GM12865 (cell line): ENCODE measurements around the gene DTX1.

Experiments
- DNase-seq: peaks from one replicate; pipeline ENCODE4 v3.0.0; 2010; ENCODE audit warnings: low read depth
- H3K4me3 ChIP-seq: 2 replicates; pipeline ENCODE4 v1.5.1; 2011; ENCODE audit warnings: mild to moderate bottlenecking, low read depth, low read length, control low read depth
- CTCF ChIP-seq: IDR thresholded peaks from 2 replicates; pipeline ENCODE4 v1.5.1; 2011; ENCODE audit warnings: low read length, control low read depth, low read depth, inconsistent platforms; ENCODE audit not compliant: insufficient read depth; ENCODE audit errors: missing control alignments

Gene DTX1

GRCh38 chr12:113054948-113055486 is 1.5 kb upstream of the DTX1 start:
- no peak overlapping the region for H3K4me3 ChIP-seq
- TF ChIP-seq CTCF = no peak
- DNase-seq = no peak

GRCh38 chr12:113055594-113056380 is 743 bp upstream of the DTX1 start:
- no peak for TF ChIP-seq CTCF
- no peak overlapping the region for H3K4me3 ChIP-seq
- DNase-seq = no peak

GRCh38 chr12:113056381-113056630 is 224 bp upstream of the DTX1 start:
- no peak for TF ChIP-seq CTCF
- no peak overlapping the region for H3K4me3 ChIP-seq
- DNase-seq = no peak

GRCh38 chr12:113057565-113058485 is 1.3 kb downstream of the DTX1 start:
- DNase-seq = no peak
- no peak overlapping the region for H3K4me3 ChIP-seq
- TF ChIP-seq CTCF = no peak

- no peak overlapping the region for H3K4me3 ChIP-seq
- DNase-seq = no peak
- TF ChIP-seq CTCF = no peak
Observed at GRCh38 chr12:113058553-113058952, 2.0 kb downstream of the DTX1 start.

- DNase-seq = no peak
- no peak overlapping the region for H3K4me3 ChIP-seq
- no peak for TF ChIP-seq CTCF
Observed at GRCh38 chr12:113059071-113059595, 2.6 kb downstream of the DTX1 start.
